ENCODE measurements around the gene BNIPL.

The BNIPL gene

DNA sequence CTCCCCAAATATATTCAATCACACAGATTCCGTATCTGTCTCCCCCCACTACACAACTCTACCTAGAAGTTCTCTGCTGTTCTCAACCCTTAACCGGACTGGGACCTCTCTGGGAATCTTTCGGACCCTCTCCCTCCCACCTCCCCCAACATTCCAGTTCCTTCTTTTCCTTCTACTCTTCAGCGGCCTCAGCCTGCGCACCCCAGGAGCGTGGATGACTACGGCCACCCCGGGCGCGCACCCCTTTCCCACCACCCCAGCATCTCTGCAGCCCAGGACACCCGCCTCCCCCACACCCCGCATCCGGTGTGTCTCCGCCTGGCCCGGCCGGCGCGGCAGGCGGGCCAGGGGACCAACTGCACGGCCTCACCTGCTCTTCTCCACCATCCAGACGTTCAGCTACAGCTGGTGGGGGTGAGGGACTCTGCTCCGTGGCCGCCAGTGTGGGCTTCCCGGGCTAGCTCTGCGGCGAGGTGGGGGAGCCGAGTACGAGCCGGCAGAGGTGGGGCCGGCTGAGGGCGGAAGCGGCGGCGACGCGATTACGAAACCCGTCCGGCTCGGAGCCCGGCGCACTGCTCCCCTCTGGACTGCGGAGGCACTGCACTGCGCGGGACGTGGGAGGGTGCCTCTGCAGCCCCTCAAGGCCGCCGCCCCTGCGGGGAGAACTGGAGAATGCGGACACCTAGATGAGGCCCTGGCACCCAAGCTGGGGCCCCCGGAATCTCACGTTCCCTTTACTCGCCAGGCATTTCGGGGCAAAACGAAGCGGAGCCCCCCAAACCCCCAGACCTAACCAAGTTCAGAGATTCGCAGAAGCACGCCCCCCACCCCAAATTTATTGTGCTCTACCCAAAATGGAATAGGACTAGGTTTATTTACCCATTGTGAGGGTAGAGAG lies 23.0 kb downstream of the BNIPL start, which contains the start of gene CDC42SE1:
Gene CDC42SE1 (minus strand): TSS at position 514 of the 898 bp plus-strand sequence. CDS start 3,892 bp downstream, outside the sequence.
- ATAC-seq: peak; percentile 89

DNA sequence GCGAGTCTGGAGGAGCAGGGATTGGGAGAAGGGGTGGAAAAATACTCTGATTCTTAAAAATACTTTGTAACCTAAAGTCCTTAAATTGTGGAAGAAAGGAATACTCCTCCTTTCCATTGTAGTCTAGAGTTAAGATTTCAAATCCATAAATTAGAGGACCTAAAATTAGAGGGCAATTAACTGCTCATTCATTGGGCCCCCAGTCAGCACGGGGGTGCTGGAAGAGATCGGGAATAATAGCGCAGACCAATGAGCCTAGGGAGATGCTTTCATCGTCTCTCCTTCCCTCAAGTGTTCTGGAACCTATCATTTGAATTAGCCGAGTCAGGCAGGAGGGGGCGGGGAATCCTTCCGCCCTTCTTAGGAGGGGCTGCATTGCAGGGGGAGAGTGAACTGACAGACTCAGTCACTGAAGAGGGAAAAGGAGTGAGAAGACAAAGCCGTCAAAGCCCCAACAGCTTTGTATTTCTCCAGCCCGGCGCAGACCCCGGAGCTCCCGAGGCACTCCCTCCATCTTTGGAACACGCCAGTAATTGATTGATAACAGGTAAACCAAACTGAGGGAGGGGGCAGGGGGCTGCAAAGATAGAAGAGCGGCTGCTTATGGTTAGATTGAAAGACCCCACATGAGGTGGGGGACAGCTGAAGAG lies 23.7 kb downstream of the BNIPL start, which contains the start of gene MLLT11:
Gene MLLT11 (plus strand): TSS at position 391 of the 650 bp plus-strand sequence. CDS start 6,828 bp downstream, outside the sequence.
- ATAC-seq: no peak

DNA sequence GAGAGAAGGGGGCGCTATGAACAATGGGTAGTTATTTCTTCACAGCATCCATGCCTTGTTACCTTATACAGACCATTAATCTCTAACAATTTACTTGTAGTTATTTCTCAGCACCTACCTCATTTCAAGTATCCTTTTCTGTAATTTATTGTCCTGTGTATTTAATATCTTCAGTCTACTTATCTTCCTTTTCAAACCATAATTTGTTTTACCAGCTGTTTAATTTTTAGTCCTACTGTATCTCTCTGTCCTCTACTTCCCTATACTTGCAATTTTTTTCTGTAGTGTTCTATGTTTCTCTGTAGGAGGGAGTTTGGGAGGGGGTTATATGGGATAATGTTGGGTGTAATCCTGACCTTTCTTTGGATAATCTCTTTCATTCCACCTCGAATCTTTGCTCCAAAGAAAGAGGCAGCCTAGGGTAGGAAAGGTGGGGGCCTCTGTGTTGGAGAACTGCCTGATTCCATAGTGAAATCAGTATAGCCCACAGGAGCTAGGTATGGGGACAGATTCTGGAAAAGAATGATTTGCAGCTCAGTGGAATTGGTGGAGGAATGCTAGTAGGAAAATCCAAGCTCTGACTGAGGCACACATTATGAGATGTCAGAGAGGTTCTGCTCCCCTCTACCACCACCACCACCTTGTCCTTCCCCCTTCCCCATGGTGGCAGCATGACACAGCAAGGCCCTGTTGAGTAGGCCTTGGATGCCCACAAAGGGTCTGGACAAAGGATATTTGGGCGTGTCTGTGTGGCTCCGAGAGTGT lies 24.5 kb downstream of the BNIPL start:
- ATAC-seq: no peak

DNA sequence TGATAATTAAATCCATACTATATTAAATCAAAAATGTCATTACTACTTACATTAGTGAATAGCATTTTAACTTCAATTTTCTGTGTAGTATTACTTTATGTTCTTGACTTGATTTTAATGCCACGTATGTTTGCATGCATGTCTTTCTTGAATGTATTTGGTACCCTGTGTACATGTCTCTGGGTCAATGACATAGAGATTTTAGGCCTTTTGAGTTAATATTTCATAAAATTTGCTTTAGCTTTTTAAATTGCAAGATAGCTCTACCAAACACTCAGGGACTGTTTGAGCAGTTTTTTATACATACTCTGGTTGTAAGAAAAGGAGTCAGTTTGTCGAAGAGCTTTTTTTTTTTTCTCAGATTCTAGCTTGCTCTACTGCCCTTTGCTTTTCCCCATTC lies 25.3 kb downstream of the BNIPL start:
- no peak for ATAC-seq

DNA sequence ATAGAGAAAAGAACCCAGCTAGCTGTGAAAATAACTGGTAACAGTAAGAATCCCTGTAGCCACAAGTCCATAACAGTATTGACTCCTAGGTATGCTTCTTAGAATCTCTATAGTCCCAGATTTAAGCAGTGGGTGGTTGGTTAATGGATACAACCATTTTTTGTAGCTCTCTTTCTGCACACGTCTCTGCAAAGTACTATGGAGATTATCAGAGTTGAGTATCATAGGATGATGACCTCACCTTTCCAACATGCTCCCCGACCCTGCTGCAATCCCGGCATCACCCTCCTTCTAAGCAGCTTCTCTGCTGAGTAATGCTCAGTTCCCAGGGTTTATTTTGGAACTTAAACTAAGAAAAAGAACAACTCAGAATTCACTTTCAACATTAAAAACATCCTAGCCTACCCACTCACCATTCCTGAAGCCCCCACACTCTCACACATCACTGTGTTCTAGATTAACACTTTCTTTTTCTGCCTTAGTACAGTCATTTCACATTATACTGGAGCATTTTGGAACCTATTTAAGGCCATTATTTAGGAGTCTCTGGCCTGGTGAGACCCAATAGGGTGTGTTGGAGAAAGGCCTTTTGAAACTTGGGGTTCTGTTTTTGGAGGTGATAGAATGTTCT lies 26.5 kb downstream of the BNIPL start:
- ATAC-seq: no peak

DNA sequence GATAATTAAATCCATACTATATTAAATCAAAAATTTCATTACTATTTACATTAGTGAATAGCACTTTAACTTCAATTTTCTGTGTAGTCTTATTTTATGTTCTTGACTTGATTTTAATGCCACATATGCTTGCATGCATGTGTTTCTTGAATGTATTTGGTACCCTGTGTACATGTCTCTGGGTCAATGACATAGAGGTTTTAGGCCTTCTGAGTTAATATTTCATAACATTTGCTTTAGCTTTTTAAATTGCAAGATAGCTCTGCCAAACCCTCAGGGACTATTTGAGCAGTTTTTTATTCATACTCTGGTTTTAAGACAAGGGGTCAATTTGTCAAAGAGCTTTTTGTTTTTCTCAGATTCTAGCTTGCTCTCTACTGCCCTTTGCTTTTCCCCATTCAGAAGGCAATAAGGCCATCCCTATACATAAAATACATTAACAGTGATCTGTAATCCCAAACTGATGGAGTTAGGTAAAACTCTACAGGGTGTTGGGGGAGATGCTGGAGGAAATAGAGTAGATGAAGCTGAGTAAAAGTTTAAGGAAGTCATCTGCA lies 28.8 kb downstream of the BNIPL start:
- no peak for ATAC-seq

DNA sequence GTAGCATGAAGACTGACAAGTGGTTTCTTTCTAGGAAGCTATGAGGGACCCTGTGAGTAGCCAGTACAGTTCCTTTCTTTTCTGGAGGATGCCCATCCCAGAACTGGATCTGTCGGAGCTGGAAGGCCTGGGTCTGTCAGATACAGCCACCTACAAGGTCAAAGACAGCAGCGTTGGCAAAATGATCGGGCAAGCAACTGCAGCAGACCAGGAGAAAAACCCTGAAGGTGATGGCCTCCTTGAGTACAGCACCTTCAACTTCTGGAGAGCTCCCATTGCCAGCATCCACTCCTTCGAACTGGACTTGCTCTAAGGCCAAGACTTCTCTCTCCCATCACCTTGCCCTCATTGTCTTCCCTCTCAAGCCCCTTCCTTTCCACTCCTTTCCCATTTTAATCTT lies 30.8 kb downstream of the BNIPL start:
- ATAC-seq: no peak

DNA sequence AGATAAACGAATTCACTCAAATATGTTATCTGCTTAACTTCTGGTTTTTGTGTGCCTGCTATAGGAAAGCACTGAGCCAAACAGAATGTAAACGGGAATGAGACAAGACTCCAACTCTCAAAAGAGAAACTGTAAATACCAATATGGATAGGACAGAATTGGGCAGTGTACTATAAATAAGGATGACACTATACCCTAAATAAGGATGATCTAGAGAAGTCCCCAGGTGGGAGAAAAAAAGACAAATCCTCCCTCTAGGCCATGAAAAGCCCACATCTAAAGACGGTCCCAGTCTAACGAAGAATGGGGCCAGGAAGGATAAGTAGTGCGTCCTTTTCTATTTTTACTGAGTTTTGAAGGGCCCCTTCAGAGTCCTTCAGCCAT lies 32.7 kb downstream of the BNIPL start:
- ATAC-seq: no peak

DNA sequence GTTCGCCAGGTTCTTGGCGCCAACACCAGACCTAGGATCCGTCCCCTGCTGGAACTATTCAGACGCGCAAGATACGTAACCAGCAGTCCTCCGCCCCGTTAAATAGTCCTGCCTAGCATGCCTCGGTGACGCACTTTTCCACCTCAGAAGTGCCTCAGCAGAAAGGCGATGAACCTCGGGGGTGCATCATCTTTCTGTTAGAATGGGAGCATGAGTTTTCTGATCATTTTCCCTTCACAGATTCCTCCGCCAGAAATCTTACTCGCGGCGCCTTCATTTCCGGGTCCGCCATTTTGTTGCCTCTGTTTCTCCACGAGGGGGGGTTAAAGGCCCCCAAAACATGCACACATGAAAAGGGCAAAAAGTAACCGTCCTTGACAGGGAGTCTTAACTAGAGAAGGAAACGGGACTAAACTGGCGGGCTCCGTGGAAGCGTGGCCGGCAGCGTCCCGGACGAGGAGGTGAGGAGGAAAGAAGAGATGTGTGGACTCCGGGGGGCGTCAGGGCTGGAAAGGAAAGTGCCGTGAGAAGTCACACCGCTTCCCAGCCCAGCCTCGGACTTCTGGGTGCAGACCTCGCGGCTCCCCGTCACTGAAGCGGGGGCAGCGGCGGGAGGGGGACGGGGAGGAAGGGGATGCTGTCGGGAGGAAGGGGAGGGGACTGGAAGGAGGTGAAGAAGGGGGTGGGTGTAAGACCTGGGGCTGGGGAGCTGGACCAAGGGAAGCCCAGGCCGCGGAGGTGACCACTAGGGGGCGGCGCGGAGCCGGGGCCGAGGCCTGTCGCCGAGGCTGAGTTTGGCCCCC lies 34.3 kb downstream of the BNIPL start, which contains the start of gene GABPB2:
Gene GABPB2 (plus strand): TSS at position 288 of the 803 bp plus-strand sequence. CDS start 17,429 bp downstream, outside the sequence.
- ATAC-seq: peak; percentile 86 to 91

DNA sequence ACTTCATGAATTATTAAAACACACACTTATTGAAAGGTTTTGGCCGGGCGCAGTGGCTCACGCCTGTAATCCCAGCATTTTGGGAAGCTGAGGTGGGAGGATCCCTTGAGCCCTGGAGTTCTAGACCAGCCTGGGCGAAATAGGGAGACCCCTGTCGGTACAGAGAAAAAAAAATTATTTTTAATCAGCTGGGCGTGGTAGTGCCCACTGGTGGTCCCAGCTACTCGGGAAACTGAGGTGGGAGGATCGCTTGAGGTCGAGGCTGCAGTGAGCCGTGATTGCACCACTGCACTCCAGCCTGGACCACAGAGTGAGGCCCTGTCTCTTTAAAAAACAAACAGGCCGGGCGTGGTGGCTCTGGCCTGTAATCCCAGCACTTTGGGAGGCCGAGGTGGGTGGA lies 35.8 kb downstream of the BNIPL start:
- ATAC-seq: no peak

DNA sequence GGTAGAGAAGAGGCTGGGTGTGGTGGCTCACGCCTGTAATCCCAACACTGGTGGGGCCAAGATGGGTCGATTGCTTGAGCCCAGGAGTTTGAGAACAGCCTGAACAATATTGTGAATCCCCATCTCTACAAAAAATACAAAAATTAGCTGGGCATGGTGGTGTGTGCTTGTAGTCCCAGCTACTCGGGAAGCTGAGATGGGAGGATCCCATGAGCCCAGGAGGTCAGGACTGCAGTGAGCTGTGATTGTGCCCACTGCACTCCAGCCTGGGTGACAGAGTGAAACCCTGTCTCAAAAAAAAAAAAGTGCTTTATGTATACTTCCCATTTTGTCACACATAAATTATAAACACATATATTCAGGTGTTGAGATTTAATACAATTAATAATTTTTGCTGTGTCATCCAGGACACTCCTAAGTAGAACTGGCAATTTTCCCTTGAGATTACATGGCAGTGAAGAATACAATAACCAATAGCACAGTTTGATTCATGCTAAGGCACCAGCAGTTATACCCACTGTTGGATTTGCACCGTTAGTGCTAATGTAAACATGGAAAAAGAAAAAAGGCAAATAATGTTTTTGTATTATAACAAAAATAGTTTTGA lies 49.7 kb downstream of the BNIPL start:
- ATAC-seq: no peak
